Liver (tissue), 3 donors: ENCODE data around the gene PRRG4.

Experiments used
- ATF3 ChIP-seq: IDR thresholded peaks from 2 replicates; pipeline ENCODE4 v1.6.1; 2016; ENCODE audit warnings: antibody characterized with exemption
- CTCF ChIP-seq: fragments of 150-350 bp; IDR thresholded peaks from 2 replicates; pipeline ENCODE4 v1.5.1; 2017; ENCODE audit warnings: improper control_type of control experiment, low read depth, low read length; ENCODE audit not compliant: missing input control
- EGR1 ChIP-seq, 2 donors: IDR thresholded peaks; 2 replicates each; pipeline ENCODE4 v1.6.1; 2016 to 2018; ENCODE audit warnings: antibody characterized with exemption in 2 of 2, low read depth in 2 of 2
- FOXA2 ChIP-seq: IDR thresholded peaks from 2 replicates; pipeline ENCODE4 v1.6.1; 2016; ENCODE audit warnings: antibody characterized with exemption
- GABPA ChIP-seq, 2 donors: IDR thresholded peaks in 1 of 2; conservative IDR thresholded peaks in 1 of 2; 2 replicates each; pipeline ENCODE4 v1.6.1; 2016; ENCODE audit warnings: antibody characterized with exemption in 2 of 2, mild to moderate bottlenecking in 1 of 2, moderate library complexity in 1 of 2
- JUND ChIP-seq, 2 donors: IDR thresholded peaks; 2 replicates each; pipeline ENCODE4 v1.6.1; 2016; ENCODE audit warnings: antibody characterized with exemption in 2 of 2
- MAX ChIP-seq: IDR thresholded peaks from 2 replicates; pipeline ENCODE4 v1.6.1; 2016; ENCODE audit warnings: antibody characterized with exemption
- RAD21 ChIP-seq, 2 donors: IDR thresholded peaks; 2 replicates each; pipeline ENCODE4 v1.6.1; 2016; ENCODE audit warnings: antibody characterized with exemption in 2 of 2, mild to moderate bottlenecking in 2 of 2
- SP1 ChIP-seq: IDR thresholded peaks from 2 replicates; pipeline ENCODE4 v1.6.1; 2018; ENCODE audit warnings: antibody characterized with exemption, mild to moderate bottlenecking
- TAF1 ChIP-seq: conservative IDR thresholded peaks from 2 replicates; pipeline ENCODE4 v1.6.1; 2016; ENCODE audit warnings: antibody characterized with exemption, mild to moderate bottlenecking
- TF ChIP-seq, protein P1 (sequence below): IDR thresholded peaks from 2 replicates; pipeline ENCODE4 v1.6.1; 2016; ENCODE audit warnings: antibody characterized with exemption, mild to moderate bottlenecking
- donor health status: healthy.
- donor health status: healthy.

GRCh38 chr11:32826113-32826512, 3.6 kb upstream of the PRRG4 start:
- TF ChIP-seq, protein P1, sequence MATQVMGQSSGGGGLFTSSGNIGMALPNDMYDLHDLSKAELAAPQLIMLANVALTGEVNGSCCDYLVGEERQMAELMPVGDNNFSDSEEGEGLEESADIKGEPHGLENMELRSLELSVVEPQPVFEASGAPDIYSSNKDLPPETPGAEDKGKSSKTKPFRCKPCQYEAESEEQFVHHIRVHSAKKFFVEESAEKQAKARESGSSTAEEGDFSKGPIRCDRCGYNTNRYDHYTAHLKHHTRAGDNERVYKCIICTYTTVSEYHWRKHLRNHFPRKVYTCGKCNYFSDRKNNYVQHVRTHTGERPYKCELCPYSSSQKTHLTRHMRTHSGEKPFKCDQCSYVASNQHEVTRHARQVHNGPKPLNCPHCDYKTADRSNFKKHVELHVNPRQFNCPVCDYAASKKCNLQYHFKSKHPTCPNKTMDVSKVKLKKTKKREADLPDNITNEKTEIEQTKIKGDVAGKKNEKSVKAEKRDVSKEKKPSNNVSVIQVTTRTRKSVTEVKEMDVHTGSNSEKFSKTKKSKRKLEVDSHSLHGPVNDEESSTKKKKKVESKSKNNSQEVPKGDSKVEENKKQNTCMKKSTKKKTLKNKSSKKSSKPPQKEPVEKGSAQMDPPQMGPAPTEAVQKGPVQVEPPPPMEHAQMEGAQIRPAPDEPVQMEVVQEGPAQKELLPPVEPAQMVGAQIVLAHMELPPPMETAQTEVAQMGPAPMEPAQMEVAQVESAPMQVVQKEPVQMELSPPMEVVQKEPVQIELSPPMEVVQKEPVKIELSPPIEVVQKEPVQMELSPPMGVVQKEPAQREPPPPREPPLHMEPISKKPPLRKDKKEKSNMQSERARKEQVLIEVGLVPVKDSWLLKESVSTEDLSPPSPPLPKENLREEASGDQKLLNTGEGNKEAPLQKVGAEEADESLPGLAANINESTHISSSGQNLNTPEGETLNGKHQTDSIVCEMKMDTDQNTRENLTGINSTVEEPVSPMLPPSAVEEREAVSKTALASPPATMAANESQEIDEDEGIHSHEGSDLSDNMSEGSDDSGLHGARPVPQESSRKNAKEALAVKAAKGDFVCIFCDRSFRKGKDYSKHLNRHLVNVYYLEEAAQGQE, result no peak
- TF ChIP-seq CTCF (no peak), TAF1 (no peak), GABPA (IDR thresholded peaks at IDR 0.05 in 1 of 2, conservative IDR thresholded peaks at IDR 0.05 in 1 of 2) (no peak), MAX (no peak), JUND (IDR thresholded peaks at IDR 0.05) (no peak), ATF3 (no peak), SP1 (no peak), FOXA2 (no peak), RAD21 (IDR thresholded peaks at IDR 0.05) (no peak), EGR1 (IDR thresholded peaks at IDR 0.05; ENCODE audit: low read depth in 2 of 2) (no peak)
